GM21423 (cell line): ENCODE results near the gene CABP5.
"Not testable (repeated sequence)": the region's sequence is repeated elsewhere in the genome, so short reads cannot be mapped to it uniquely, and the experiment has no call there.

Experiments
- ATAC-seq: cut with Tn5 transposase; IDR thresholded peaks from one replicate; pipeline ENCODE4 v1.9.1; 2021; ENCODE audit warnings: mild to moderate bottlenecking, moderate library complexity; ENCODE audit not compliant: unreplicated experiment

CABP5 gene

DNA sequence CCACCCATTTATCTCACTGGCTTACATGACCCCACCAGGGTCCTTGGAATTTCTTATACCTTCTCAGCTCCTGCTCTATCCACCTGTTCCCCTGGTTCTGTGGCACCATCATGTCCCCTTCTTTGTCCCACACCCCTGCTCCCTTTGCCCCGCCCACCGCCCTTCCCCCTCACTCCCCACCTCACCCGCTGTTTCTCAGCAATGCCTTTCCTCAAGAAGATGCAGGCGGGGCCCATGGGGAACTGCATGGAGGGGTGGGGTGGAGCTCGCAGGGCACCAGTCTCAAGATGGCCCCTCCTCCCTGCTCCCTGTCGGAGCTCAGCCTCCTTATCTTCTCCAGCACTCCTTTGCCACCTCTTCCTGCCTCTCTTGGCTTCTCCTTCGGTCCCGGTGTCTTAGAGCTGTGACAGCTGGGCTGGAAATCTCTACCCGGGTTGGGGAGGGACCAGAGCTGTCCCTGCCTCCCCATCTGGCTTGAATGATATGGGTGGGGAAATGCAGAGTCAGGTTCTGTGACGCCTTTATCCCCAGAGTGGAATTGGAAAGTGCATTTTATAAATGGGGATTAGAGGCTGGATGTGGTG lies at the start of gene CABP5:
CABP5 (minus strand) TSS at position 405 of the 584 bp plus-strand sequence; CDS start at position 248, 157 bp downstream.
- ATAC-seq, result no peak

DNA sequence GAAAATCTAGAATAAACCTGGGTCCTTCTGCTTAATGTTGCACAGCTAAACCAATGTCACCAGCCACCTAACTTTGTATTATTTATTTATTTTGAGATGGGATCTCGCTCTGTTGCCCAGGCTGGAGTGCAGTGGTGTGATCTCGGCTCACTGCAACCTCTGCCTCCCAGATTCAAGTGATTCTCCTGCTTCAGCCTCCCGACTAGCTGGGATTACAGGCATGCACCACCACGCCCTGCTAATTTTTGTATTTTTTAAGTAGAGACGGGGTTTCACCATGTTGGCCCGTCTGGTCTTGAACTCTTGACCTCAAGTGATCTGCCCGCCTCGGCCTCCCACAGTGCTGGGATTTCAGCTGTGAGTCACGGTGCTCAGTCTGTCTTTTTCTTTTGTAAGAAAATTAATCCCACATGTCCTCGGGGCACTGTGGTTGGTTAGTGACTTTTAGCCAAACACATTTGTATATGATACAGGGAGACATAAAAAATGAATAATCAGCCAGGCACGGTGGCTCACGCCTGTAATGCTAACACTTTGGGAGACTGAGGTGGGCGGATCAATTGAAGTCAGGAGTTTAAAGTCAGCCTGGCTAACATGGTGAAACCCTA lies 47.3 kb upstream of the CABP5 start:
- ATAC-seq, result not testable (repeated sequence)

DNA sequence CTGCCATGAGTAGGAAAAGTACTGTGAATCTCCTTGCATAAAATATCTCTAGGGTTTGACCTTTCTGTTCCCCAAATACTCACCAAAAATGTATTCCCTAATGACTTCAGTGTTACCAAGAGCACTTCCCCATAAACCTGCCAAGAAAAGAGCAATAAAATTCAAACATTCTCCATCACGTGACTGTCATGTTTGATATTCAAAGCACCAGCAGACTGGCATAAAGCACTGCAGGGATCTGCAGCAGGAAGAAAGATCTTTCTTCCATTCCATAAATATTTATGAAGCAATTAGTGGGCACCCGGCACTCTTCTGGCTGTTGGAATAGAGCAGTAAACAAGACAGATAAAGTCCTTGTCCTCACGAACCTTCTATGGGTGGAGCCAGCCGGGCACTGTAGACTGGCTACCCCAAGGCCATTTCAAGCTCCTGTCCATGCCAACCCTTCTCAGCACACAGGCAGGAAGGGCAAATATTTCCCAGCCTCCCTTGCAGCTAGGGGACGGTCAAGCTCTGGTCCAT lies 46.5 kb upstream of the CABP5 start:
- no peak for ATAC-seq

- ATAC-seq, result not testable (repeated sequence)
Measured at GRCh38 chr19:48088991-48089390, 45.1 kb upstream of the CABP5 start.

DNA sequence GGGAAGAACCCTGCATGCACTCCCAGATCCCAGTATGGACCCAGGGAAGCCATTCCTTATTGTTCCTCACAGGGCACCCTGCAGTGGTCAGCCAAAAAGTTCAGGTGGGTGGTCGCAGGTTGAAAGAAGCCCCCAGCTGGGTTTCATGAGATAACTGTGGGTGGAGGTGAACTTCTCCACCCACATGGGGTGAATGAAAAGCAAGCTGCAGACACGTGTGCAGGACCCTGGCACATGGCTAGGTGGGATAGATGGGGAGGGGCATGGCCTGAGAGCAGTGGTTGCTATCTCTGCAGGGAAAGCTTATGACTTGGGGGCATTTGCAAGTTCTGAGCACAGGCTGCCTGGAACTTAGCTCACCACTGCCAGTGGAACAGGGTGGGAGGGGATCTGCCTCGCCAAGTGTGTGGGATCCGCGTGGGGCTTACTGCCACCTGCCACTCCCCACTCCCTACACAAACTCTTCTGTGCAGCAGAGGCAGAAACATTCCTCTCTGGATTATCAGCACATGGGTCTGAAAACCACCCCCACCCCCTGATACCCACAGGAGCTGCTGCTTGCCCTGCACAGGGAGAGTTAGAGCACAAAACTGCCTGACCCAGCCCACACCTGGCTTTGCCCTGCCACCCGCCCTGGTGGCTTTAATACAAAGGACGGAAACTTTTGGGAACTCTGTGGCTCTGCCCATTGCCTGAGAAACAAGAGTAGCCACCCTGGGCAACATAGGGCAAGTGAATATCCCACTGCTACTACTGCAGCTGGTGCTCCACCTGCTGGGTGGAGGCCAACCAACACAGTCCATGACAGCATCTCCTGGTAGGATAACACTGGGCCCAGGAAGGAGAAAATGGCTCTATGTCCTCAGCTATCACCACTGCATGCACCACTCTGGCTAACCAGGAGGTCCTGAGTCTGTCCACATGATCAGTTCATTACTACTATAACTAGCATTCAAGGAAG lies 42.3 kb upstream of the CABP5 start:
- ATAC-seq, result no peak

DNA sequence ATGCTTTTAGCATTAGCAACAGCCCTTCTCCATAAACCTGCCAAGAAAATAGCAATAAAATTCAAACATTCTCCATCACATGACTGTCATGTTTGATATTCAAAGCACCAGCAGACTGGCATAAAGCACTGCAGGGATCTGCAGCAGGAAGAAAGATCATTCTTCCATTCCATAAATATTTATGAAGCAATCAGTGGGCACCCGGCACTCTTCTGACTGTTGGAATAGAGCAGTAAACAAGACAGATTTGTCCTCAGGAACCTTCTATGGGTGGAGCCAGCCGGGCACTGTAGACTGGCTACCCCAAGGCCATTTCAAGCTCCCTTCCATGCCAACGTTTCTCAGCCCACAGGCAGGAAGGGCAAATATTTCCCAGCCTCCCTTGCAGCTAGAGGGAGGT lies 41.2 kb upstream of the CABP5 start:
- ATAC-seq, result no peak

DNA sequence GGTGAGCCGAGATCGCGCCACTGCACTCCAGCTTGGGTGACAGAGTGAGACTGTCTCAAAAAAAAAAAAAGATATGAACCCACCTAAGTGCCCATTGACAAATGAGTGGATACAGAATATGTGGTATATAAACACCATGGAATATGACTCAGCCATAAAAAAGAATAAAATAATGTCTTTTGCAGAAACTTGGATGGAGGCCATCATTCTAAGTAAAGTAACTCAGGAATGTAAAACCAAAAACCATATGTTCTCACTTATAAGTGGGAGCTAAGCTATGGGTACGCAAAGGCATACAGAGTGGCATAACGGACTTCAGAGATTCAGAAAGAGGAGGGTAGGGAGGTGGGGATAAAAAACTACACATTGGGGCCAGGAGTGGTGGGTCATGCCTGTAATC lies 37.2 kb upstream of the CABP5 start:
- ATAC-seq, result no peak

DNA sequence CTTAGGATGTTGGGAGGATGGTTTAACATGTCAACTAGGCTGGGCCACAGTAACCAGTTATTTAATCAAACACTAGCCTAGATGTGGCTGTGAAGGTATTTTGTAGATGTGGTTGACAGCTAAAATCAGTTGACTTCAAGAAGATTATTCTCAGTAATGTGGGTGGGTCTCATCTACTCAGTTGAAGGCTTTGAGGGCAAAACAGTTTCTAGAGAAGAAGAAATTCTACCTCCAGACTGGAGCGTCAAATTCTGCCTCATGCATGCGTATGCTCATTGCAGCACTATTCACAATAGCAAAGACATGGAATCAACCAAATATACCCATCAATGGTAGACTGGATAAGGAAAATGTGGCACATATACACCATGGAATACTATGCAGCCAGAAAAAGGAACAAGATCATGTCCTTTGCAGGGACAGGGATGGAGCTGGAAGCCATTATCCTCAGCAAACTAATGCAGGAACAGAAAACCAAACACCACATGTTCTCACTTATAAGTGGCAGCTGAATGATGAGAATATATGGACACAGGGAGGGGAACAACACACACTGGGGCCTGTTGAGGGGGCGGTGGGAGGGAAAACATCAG lies 26.4 kb upstream of the CABP5 start:
- not testable (repeated sequence) for ATAC-seq

DNA sequence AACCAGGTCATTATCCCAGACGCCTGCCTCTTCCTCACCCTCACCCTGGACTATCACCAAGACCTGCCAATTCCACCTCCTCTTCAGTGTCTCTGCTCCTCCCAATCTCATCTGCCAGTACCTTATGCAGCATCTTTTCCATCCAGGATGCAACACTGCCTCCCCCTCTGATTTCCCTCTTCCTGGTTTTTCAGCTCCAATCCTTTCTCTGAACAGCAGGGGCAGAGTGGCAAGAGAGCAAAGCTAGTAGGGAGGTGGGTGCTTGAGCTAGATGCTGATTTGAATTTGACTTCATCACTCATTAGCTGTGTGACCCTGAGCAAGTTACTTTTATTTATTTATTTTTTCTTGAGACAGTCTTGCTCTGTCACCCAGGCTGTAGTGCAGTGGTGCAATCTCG lies 25.6 kb upstream of the CABP5 start:
- ATAC-seq, result no peak

DNA sequence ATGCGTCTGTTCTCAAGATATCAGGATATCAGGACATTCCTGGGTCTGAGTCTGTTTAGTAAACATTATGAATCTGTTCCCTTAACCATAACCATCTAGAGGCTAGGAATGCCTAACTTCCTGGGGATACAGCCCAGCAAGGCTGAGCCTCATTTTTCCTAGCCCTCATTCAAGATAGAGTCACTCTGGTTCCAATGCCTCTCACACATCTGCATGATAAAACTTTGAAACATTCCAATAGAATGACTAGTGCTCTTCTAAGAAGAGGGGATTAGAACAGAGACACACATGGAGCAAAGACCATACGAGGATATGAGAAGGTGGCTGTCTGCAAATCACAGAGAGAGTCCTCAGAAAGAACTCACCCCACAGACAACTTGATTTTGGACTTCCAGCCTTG lies 20.6 kb upstream of the CABP5 start:
- ATAC-seq, result no peak

- ATAC-seq, result no peak
Measured at GRCh38 chr19:48061401-48062344, 17.8 kb upstream of the CABP5 start.

GRCh38 chr19:48060381-48060780 lies 16.5 kb upstream of the CABP5 start:
- ATAC-seq, result no peak

DNA sequence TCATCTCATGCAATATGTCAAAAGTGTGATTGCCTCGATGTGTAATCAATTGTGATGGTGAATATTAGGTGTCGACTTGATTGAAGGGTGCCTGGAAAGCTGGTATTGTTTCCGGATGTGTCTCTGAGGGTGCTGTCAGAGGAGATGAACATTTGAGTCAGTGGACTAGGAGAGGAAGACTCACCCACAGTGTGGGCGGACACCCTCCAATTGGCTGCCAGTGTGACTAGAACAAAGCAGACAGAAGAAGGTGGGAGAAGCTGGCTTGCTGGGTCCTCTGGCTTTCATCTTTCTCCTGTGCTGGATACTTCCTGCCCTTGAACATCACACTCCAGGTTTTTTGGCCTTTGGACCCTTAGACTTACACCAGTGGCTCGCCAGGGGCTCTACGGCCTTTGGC lies 15.5 kb upstream of the CABP5 start:
- no peak for ATAC-seq

DNA sequence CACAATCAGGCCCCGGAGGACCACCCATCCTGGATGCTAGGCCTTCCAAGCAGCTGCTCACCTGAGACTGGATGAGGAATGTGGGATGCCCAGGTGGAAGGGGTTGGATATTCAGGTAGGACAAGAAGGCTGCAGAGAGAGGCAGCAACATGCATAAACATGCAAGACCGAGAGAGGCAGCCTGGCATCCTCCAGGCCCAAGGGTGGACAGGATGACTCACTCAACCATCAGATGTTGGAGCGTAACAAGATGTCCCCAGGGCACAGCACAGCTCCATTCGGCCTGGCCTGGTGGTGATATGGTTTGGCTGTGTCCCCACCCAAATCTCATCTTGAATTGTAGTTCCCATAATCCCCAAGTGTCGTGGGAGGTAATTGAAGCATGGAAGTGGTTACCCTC lies 10.0 kb upstream of the CABP5 start:
- ATAC-seq, result no peak

GRCh38 chr19:48053076-48053475 lies 9.2 kb upstream of the CABP5 start:
- no peak for ATAC-seq

DNA sequence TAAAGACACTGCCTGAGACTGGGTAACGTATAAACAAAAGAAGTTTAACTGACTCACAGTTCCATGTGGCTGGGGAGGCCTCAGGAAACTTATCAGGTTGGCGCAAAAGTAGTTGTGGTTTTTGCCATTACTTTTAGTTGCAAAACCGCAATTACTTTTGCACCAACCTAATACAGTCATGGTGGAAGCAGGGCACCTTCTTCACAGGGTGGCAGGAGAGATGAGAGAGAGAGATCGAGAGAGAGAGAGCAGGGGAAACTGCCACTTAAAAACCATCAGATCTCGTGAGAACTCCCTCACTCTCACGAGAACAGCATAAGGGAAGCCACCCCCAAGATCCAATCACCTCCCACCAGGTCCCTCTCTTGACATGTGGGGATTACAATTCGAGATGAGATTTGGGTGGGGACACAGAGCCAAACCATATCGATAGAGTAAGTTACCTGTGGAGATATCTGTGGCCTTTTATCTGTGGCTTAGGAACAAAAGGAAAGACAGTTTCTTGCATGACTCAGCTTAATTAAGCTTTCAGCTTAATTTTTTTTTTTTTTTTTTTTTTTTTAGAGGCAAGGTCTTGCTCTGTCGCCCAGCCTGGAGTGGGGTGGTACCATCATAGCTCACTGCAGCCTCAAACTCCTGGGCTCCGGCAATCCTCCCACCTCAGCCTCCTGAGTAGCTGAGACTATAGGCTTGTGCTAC lies 7.6 kb upstream of the CABP5 start:
- no peak for ATAC-seq

DNA sequence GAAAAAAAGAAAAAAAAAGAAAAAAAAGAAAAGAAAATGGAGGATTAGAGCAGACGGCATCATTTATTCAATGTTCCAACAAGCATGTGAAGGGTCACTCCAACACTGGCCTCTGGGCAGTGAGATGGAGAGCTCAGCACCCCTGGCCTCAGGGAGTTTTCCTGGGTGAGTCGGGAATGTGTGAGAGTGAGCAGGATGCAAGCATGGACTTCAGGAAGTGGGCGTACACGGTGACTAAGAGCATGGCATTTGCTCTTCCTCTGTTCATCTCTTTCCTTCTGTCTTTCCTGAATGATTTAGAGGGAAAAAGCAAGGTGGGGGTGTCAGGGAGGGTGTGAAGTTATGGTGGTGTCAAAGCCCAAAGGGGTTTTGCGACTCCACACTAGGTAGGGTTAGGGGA lies 682 bp upstream of the CABP5 start:
- ATAC-seq, result no peak

GRCh38 chr19:48041877-48042580 lies 1.9 kb downstream of the CABP5 start:
- ATAC-seq, result no peak

DNA sequence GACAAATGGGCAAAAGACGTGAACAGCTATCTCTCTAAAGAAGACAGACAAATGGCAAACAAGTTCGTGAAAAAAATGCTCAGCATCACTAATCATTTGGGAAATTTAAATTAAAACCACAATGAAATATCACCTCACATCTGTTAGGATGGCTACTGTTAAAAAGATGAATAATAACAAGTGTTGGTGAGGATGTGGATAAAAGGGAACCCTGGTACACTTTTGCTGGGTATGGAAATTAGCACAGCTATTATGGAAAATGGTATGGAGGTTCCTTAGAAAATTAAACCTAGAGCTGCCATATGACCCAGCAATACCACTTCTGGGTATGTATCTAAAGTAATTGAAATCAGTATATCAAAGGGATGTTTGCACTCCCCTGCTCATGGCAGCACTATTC lies 7.1 kb downstream of the CABP5 start:
- ATAC-seq, result no peak
